ENCODE measurements around the gene NYNRIN. TPM values are rescaled to one million over a fixed set of nuclear protein-coding genes. Genes with fewer than 3 reads are reported as not detected.

Gene NYNRIN
- total RNA-seq, 1 experiment from 2014 or later: 16.6 TPM

DNA sequence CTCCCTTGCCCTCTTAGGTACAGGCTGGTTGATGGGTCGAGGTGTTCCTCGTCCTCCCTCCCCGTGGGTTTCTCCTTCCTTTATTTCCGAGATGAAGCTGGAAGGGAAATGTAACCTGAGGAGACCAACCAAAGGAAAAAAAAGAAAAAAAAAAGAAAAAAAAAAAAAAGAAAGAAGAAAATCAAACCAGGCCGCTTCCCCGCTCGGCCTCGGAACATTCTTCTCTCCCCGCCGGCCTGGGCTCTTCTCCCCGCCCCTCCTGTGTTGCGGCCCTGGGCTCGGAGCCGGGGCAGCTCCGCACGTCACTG lies 32.4 kb upstream of the NYNRIN start (continued):
- TF ChIP-seq, protein P1, sequence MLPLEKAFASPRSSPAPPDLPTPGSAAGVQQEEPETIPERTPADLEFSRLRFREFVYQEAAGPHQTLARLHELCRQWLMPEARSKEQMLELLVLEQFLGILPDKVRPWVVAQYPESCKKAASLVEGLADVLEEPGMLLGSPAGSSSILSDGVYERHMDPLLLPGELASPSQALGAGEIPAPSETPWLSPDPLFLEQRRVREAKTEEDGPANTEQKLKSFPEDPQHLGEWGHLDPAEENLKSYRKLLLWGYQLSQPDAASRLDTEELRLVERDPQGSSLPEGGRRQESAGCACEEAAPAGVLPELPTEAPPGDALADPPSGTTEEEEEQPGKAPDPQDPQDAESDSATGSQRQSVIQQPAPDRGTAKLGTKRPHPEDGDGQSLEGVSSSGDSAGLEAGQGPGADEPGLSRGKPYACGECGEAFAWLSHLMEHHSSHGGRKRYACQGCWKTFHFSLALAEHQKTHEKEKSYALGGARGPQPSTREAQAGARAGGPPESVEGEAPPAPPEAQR (CRISPR knock-in tag; IDR thresholded peaks at IDR 0.05): no peak
- TF ChIP-seq ZNF416 (CRISPR knock-in tag; IDR thresholded peaks at IDR 0.05): no peak

DNA sequence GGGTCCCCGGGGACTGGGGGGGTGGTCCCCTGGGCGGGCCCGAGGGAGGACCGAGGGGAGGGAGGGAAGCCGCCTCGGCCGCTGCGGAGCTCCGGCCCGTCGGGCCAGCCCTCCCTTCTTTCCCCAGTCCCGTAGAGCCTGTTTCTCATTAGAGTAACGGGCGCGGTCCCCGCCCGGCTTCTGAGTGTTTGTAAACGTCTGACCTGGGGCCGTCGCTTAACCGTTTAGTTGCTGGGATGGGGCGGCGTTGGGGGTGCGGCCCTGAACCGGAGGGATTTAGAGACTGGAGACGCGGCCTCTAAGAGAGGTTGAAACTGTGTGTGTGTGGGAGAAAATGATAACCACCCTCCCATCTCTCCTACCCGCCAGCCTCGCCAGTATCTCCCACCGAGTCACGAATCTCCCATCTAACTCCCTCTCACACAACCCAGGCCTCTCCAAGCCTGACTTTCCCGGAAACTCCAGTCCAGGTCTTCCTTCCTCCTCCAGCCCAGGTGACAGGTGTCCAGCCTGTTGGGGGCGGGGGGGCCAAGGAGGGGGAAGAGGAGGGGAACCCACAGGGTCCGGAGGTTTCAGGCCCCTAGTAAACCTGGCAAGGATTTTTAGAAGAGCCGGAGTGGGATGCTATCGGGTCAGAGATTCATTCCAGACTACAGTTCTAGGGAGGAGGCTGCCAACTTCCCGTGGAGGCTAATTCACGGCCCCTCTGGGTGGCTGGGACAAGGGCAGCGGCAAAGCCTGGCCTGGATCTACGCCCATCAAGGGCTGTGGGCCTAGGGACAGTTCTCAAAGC lies 31.9 kb upstream of the NYNRIN start:
- DNase-seq (ENCODE audit: low spot score) (peak; percentile 93), ATAC-seq (peak; percentile 60)
- Mint-ChIP-seq H3K4me3 (peak overlapping the region; percentile 90), H3K27ac (peak overlapping the region; percentile 96), H3K27me3 (ENCODE audit: low read depth) (peaks cover 18% of the 10 kb centered on the region), H3K36me3 (no peaks in the 10 kb centered on the region), H3K4me1 (peaks cover 15% of the 10 kb centered on the region), H3K9me3 (no peaks in the 10 kb centered on the region)
- CTCF ChIA-PET: interaction anchor here (0.8 to 2.3 kb wide), 31 partner anchors 10 to 124 kb away, joined by 3 to 148 read pairs (median 7); partner anchors contain the start of genes ADCY4, CBLN3, CIDEB and DHRS1
- POLR2A ChIA-PET: interaction anchor here (0.6 to 2.0 kb wide), 6 partner anchors 33 to 105 kb away, joined by 3 to 23 read pairs (median 4); partner anchors contain the start of genes CBLN3, KHNYN and SDR39U1
- TF ChIP-seq, protein P2, sequence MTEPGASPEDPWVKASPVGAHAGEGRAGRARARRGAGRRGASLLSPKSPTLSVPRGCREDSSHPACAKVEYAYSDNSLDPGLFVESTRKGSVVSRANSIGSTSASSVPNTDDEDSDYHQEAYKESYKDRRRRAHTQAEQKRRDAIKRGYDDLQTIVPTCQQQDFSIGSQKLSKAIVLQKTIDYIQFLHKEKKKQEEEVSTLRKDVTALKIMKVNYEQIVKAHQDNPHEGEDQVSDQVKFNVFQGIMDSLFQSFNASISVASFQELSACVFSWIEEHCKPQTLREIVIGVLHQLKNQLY (CRISPR knock-in tag; IDR thresholded peaks at IDR 0.05): no peak
- TF ChIP-seq FOXK1 (CRISPR knock-in tag; IDR thresholded peaks at IDR 0.05): peak; percentile 90
- TF ChIP-seq, protein P3, sequence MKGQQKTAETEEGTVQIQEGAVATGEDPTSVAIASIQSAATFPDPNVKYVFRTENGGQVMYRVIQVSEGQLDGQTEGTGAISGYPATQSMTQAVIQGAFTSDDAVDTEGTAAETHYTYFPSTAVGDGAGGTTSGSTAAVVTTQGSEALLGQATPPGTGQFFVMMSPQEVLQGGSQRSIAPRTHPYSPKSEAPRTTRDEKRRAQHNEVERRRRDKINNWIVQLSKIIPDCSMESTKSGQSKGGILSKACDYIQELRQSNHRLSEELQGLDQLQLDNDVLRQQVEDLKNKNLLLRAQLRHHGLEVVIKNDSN (CRISPR knock-in tag; IDR thresholded peaks at IDR 0.05): peak; percentile 30; the same call in 1 of the 2 replicates
- TF ChIP-seq, protein P4, sequence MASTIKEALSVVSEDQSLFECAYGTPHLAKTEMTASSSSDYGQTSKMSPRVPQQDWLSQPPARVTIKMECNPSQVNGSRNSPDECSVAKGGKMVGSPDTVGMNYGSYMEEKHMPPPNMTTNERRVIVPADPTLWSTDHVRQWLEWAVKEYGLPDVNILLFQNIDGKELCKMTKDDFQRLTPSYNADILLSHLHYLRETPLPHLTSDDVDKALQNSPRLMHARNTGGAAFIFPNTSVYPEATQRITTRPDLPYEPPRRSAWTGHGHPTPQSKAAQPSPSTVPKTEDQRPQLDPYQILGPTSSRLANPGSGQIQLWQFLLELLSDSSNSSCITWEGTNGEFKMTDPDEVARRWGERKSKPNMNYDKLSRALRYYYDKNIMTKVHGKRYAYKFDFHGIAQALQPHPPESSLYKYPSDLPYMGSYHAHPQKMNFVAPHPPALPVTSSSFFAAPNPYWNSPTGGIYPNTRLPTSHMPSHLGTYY (CRISPR knock-in tag; IDR thresholded peaks at IDR 0.05): no peak
- no peak for TF ChIP-seq TCF7 (CRISPR knock-in tag; IDR thresholded peaks at IDR 0.05; ENCODE audit: low read depth)
- TF ChIP-seq ZNF671 (CRISPR knock-in tag; IDR thresholded peaks at IDR 0.05): no peak
- TF ChIP-seq ZNF263 (CRISPR knock-in tag; IDR thresholded peaks at IDR 0.05; ENCODE audit: low read depth): no peak
- no peak for TF ChIP-seq ETV6 (CRISPR knock-in tag; IDR thresholded peaks at IDR 0.05)
- no peak for TF ChIP-seq ZNF396 (CRISPR knock-in tag; IDR thresholded peaks at IDR 0.05; ENCODE audit: borderline replicate concordance)
- TF ChIP-seq NR2C2 (CRISPR knock-in tag; IDR thresholded peaks at IDR 0.05): no peak
- TF ChIP-seq, protein P5, sequence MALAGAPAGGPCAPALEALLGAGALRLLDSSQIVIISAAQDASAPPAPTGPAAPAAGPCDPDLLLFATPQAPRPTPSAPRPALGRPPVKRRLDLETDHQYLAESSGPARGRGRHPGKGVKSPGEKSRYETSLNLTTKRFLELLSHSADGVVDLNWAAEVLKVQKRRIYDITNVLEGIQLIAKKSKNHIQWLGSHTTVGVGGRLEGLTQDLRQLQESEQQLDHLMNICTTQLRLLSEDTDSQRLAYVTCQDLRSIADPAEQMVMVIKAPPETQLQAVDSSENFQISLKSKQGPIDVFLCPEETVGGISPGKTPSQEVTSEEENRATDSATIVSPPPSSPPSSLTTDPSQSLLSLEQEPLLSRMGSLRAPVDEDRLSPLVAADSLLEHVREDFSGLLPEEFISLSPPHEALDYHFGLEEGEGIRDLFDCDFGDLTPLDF (CRISPR knock-in tag; IDR thresholded peaks at IDR 0.05): no peak
- TF ChIP-seq ZNF423 (CRISPR knock-in tag; IDR thresholded peaks at IDR 0.05): no peak
- TF ChIP-seq, protein P6, sequence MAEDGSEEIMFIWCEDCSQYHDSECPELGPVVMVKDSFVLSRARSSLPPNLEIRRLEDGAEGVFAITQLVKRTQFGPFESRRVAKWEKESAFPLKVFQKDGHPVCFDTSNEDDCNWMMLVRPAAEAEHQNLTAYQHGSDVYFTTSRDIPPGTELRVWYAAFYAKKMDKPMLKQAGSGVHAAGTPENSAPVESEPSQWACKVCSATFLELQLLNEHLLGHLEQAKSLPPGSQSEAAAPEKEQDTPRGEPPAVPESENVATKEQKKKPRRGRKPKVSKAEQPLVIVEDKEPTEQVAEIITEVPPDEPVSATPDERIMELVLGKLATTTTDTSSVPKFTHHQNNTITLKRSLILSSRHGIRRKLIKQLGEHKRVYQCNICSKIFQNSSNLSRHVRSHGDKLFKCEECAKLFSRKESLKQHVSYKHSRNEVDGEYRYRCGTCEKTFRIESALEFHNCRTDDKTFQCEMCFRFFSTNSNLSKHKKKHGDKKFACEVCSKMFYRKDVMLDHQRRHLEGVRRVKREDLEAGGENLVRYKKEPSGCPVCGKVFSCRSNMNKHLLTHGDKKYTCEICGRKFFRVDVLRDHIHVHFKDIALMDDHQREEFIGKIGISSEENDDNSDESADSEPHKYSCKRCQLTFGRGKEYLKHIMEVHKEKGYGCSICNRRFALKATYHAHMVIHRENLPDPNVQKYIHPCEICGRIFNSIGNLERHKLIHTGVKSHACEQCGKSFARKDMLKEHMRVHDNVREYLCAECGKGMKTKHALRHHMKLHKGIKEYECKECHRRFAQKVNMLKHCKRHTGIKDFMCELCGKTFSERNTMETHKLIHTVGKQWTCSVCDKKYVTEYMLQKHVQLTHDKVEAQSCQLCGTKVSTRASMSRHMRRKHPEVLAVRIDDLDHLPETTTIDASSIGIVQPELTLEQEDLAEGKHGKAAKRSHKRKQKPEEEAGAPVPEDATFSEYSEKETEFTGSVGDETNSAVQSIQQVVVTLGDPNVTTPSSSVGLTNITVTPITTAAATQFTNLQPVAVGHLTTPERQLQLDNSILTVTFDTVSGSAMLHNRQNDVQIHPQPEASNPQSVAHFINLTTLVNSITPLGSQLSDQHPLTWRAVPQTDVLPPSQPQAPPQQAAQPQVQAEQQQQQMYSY (CRISPR knock-in tag; IDR thresholded peaks at IDR 0.05): peak; percentile 97
- no peak for TF ChIP-seq NFATC4 (CRISPR knock-in tag; IDR thresholded peaks at IDR 0.05)
- TF ChIP-seq, protein P7, sequence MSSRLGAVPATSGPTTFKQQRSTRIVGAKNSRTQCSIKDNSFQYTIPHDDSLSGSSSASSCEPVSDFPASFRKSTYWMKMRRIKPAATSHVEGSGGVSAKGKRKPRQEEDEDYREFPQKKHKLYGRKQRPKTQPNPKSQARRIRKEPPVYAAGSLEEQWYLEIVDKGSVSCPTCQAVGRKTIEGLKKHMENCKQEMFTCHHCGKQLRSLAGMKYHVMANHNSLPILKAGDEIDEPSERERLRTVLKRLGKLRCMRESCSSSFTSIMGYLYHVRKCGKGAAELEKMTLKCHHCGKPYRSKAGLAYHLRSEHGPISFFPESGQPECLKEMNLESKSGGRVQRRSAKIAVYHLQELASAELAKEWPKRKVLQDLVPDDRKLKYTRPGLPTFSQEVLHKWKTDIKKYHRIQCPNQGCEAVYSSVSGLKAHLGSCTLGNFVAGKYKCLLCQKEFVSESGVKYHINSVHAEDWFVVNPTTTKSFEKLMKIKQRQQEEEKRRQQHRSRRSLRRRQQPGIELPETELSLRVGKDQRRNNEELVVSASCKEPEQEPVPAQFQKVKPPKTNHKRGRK (CRISPR knock-in tag; IDR thresholded peaks at IDR 0.05; ENCODE audit: borderline replicate concordance): no peak
- TF ChIP-seq GRHL2 (CRISPR knock-in tag; IDR thresholded peaks at IDR 0.05; ENCODE audit: insufficient replicate concordance, severe bottlenecking): no peak
- peak; percentile 9; the same call in 1 of the 2 replicates for TF ChIP-seq GABPB1 (CRISPR knock-in tag; IDR thresholded peaks at IDR 0.05)
- TF ChIP-seq, protein P8, sequence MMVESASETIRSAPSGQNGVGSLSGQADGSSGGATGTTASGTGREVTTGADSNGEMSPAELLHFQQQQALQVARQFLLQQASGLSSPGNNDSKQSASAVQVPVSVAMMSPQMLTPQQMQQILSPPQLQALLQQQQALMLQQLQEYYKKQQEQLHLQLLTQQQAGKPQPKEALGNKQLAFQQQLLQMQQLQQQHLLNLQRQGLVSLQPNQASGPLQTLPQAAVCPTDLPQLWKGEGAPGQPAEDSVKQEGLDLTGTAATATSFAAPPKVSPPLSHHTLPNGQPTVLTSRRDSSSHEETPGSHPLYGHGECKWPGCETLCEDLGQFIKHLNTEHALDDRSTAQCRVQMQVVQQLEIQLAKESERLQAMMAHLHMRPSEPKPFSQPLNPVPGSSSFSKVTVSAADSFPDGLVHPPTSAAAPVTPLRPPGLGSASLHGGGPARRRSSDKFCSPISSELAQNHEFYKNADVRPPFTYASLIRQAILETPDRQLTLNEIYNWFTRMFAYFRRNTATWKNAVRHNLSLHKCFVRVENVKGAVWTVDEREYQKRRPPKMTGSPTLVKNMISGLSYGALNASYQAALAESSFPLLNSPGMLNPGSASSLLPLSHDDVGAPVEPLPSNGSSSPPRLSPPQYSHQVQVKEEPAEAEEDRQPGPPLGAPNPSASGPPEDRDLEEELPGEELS (CRISPR knock-in tag; IDR thresholded peaks at IDR 0.05): peak; percentile 16; the same call in 1 of the 2 replicates

All from WTC11 (cell line).